OCI-LY1 (cell line): Measurements from ENCODE around the gene ASB7.

Source experiments
- H2AFZ ChIP-seq: fragments of 200-600 bp; sonication (generic), shearing (Covaris generic); 2 replicates; pipeline ENCODE4 v1.6.0; 2014; ENCODE audit warnings: antibody characterized with exemption, mild to moderate bottlenecking, low read length
- H3F3A ChIP-seq: fragments of 200-600 bp; sonication (generic), shearing (Covaris generic); 2 replicates; pipeline ENCODE4 v1.6.0; 2014; ENCODE audit warnings: mild to moderate bottlenecking, antibody characterized with exemption, low read length, moderate library complexity; ENCODE audit not compliant: insufficient read depth
- H3K27ac ChIP-seq: fragments of 200-600 bp; sonication (generic); 2 replicates; pipeline ENCODE4 v1.5.1; 2014; ENCODE audit warnings: low read length, mixed run types, mild to moderate bottlenecking, low read depth; ENCODE audit not compliant: poor library complexity, severe bottlenecking
- H3K27me3 ChIP-seq: fragments of 200-600 bp; sonication (generic); 2 replicates; pipeline ENCODE4 v1.6.0; 2014; ENCODE audit warnings: antibody characterized with exemption, mild to moderate bottlenecking, low read length, moderate library complexity; ENCODE audit not compliant: insufficient read depth
- H3K36me3 ChIP-seq: fragments of 200-600 bp; sonication (generic); 2 replicates; pipeline ENCODE4 v1.6.1; 2014; ENCODE audit warnings: mild to moderate bottlenecking, antibody characterized with exemption, low read length, moderate library complexity, mixed read lengths; ENCODE audit not compliant: insufficient read depth
- H3K4me1 ChIP-seq: fragments of 200-600 bp; sonication (generic); 2 replicates; pipeline ENCODE4 v1.5.1; 2014; ENCODE audit warnings: mild to moderate bottlenecking, low read length, moderate library complexity; ENCODE audit not compliant: insufficient read depth, severe bottlenecking
- H3K4me2 ChIP-seq: fragments of 200-600 bp; sonication (generic), shearing (Covaris generic); 2 replicates; pipeline ENCODE4 v1.6.1; 2014; ENCODE audit warnings: low read length
- H3K4me3 ChIP-seq: fragments of 200-600 bp; sonication (generic); 2 replicates; pipeline ENCODE4 v1.5.1; 2014; ENCODE audit warnings: low read length, low read depth, mild to moderate bottlenecking, mixed read lengths; ENCODE audit not compliant: poor library complexity, severe bottlenecking
- H3K79me2 ChIP-seq: fragments of 200-600 bp; shearing (Covaris generic); 2 replicates; pipeline ENCODE4 v1.6.1; 2016; ENCODE audit warnings: mixed run types, low read length, mixed read lengths; ENCODE audit not compliant: insufficient read depth
- H3K9ac ChIP-seq: fragments of 200-600 bp; sonication (generic), shearing (Covaris generic); 2 replicates; pipeline ENCODE4 v1.6.1; 2014; ENCODE audit warnings: mild to moderate bottlenecking, low read length, mixed read lengths
- H3K9me2 ChIP-seq: fragments of 200-600 bp; sonication (generic), shearing (Covaris generic); 2 replicates; pipeline ENCODE4 v1.6.1; 2014; ENCODE audit warnings: low read depth, mild to moderate bottlenecking, low read length, mixed read lengths
- H3K9me3 ChIP-seq: fragments of 200-600 bp; shearing (Covaris generic); 2 replicates; pipeline ENCODE4 v1.6.1; 2014; ENCODE audit warnings: low read length, mixed read lengths
- H4K20me1 ChIP-seq: fragments of 200-600 bp; sonication (generic), shearing (Covaris generic); 2 replicates; pipeline ENCODE4 v1.6.0; 2016; ENCODE audit warnings: mild to moderate bottlenecking, low read length; ENCODE audit not compliant: insufficient read depth
- EZH2 ChIP-seq: fragments of 200-600 bp; sonication (generic), shearing (Covaris generic); IDR thresholded peaks from 2 replicates; pipeline ENCODE4 v1.8.0; 2017; ENCODE audit warnings: borderline replicate concordance, mixed run types, mild to moderate bottlenecking, antibody characterized with exemption, low read length, moderate library complexity, mixed read lengths
- TF ChIP-seq, protein P1 (sequence below): fragments of 200-600 bp; sonication (generic), shearing (Covaris generic); IDR thresholded peaks from 2 replicates; pipeline ENCODE4 v1.5.1; 2017; ENCODE audit warnings: mild to moderate bottlenecking, antibody characterized with exemption, low read length, moderate library complexity, mixed read lengths

ASB7 gene

DNA sequence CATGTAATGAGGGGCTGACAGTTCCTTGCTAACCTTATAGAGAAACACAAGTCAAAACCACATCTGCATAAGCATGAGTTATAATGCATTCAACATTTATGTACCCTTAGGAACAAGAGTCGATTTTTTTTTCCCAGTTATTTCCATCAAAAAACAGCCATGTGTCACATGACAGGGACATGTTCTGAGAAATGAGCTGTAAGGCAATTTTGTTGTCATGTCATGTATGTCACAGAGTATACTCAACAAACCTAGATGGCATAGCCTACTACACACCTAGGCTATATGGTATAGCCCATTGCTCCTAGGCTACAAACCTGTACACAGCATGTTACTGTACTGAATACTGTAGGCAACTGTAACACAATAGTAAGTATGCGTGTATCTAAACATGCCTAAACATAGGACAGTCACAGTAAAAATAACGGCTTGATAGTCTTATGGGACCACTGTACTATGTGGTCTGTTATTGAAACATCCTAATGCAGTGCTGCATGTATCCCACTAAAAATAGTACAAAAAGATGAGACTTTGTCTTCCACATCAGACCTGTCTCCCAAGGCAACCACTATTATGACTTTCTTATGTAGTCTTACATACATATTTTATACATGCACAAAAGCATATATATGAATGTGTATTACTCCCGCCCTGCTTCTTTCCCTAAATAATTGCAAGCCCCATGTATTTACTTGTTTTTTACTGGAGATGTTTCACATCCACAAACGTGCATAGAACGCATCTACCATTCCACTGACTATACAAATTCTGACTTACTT lies 35.4 kb upstream of the ASB7 start:
- Histone ChIP-seq H3K4me1 (no peaks in the 10 kb centered on the region), H3K4me3 (no peak overlapping the region), H3K27me3 (no peaks in the 10 kb centered on the region), H3F3A (no peaks in the 10 kb centered on the region), H3K36me3 (peaks cover 25% of the 10 kb centered on the region; the same call in 1 of the 2 replicates), H3K9ac (no peak overlapping the region), H3K4me2 (no peak overlapping the region), H2AFZ (no peak overlapping the region), H3K9me3 (no peaks in the 10 kb centered on the region), H3K79me2 (no peaks in the 10 kb centered on the region), H3K27ac (no peak overlapping the region), H3K9me2 (no peaks in the 10 kb centered on the region), H4K20me1 (no peaks in the 10 kb centered on the region)
- TF ChIP-seq, protein P1, sequence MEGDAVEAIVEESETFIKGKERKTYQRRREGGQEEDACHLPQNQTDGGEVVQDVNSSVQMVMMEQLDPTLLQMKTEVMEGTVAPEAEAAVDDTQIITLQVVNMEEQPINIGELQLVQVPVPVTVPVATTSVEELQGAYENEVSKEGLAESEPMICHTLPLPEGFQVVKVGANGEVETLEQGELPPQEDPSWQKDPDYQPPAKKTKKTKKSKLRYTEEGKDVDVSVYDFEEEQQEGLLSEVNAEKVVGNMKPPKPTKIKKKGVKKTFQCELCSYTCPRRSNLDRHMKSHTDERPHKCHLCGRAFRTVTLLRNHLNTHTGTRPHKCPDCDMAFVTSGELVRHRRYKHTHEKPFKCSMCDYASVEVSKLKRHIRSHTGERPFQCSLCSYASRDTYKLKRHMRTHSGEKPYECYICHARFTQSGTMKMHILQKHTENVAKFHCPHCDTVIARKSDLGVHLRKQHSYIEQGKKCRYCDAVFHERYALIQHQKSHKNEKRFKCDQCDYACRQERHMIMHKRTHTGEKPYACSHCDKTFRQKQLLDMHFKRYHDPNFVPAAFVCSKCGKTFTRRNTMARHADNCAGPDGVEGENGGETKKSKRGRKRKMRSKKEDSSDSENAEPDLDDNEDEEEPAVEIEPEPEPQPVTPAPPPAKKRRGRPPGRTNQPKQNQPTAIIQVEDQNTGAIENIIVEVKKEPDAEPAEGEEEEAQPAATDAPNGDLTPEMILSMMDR: no peak
- no peak for TF ChIP-seq EZH2

DNA sequence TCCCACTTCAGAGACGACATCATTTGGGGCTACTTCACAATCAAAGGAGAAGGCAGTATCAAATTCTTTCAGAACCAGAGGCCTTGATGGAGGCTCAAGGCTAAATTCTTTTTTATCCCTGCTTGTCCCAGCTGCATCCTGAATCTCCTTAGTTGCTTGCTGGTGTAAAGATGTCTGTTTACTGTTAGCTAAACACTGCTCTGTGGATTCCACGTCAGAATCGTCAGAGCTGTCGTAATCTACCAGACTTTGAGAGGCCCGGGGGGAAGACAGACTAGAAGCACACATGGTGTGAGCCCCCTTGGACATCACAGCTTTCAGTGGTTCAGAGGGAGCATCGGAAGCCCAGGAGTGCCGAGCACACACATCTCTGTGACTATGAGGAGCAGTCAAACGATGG lies 33.0 kb upstream of the ASB7 start:
- Histone ChIP-seq H3F3A (no peaks in the 10 kb centered on the region), H3K36me3 (peaks cover 47% of the 10 kb centered on the region; the same call in 1 of the 2 replicates), H2AFZ (no peak overlapping the region), H4K20me1 (no peaks in the 10 kb centered on the region), H3K4me2 (no peak overlapping the region), H3K27ac (no peak overlapping the region), H3K4me1 (no peaks in the 10 kb centered on the region), H3K79me2 (no peaks in the 10 kb centered on the region), H3K9me2 (no peaks in the 10 kb centered on the region), H3K9me3 (no peaks in the 10 kb centered on the region), H3K4me3 (no peak overlapping the region), H3K27me3 (no peaks in the 10 kb centered on the region), H3K9ac (no peak overlapping the region)
- TF ChIP-seq, protein P1: no peak
- TF ChIP-seq EZH2: no peak

DNA sequence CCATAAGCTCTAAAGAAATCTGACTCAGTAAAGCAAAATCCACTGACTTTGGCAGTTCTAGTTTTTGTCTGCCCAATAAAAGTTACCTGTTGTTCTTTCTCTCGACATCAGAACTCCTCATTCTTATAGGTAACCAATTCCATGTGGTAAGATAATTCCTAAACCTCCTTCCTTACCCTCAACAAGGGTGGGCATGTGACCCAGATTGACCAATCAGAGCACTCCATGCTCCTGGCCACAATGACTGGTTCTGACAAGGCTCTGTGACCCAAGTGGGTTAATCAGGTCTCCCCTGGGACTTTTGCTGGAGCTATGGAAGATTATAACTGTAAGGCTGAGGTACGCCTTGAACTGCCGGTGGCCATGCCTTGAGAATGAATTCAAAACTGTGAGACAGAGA lies 32.1 kb upstream of the ASB7 start:
- no peak overlapping the region for H2AFZ ChIP-seq
- H3K9me3 ChIP-seq: no peaks in the 10 kb centered on the region

More for the DNA sequence above, 32.1 kb upstream of the ASB7 start:
- Histone ChIP-seq H4K20me1 (no peaks in the 10 kb centered on the region), H3K79me2 (no peaks in the 10 kb centered on the region), H3K4me2 (no peak overlapping the region), H3K9me2 (no peaks in the 10 kb centered on the region), H3K36me3 (peaks cover 53% of the 10 kb centered on the region; the same call in 1 of the 2 replicates), H3K27me3 (no peaks in the 10 kb centered on the region), H3K9ac (no peak overlapping the region), H3K4me1 (no peaks in the 10 kb centered on the region), H3F3A (no peaks in the 10 kb centered on the region), H3K4me3 (no peak overlapping the region), H3K27ac (no peak overlapping the region)
- TF ChIP-seq EZH2: no peak
